ENCODE measurements around the gene ATRAID. TPM values are rescaled to one million over a fixed set of nuclear protein-coding genes. Genes with fewer than 3 reads are reported as not detected.

The ATRAID gene
- total RNA-seq, 6 experiments from 2014 or later, result 30.7 to 65.8 (median 35.9) TPM

GRCh38 chr2:27251766-27252165 is 39.9 kb downstream of the ATRAID start:
- ATAC-seq (no peak), DNase-seq (no peak)
- no peaks in the 10 kb centered on the region for H3K27me3 ChIP-seq
- no peaks in the 10 kb centered on the region for H3K36me3 ChIP-seq
- no peaks in the 10 kb centered on the region for H3K4me1 ChIP-seq
- H3K27ac ChIP-seq, result no peak overlapping the region
- 37% methylated on average over 3 of the region's 13 CpGs for WGBS (ENCODE audit: insufficient coverage, low coverage, low lambda C conversion rate, missing lambda C conversion rate)
- no peak for TF ChIP-seq CTCF (IDR thresholded peaks at IDR 0.05)
- TF ChIP-seq POLR2A (IDR thresholded peaks at IDR 0.05), result no peak
- intact Hi-C loops (cut with DNase I), result loop anchor here in 1 of 2 donors (10.0 kb wide), 1 partner anchor 53 kb away; the partner anchor contains the start of gene UCN
- no peaks in the 10 kb centered on the region for H3K9me3 ChIP-seq
- no peak overlapping the region for H3K4me3 ChIP-seq

GRCh38 chr2:27255187-27255586 is 43.3 kb downstream of the ATRAID start:
- WGBS (ENCODE audit: insufficient coverage, low coverage, low lambda C conversion rate, missing lambda C conversion rate), result 27% methylated on average over 9 of the region's 13 CpGs
- H3K9me3 ChIP-seq, result no peaks in the 10 kb centered on the region
- no peak overlapping the region for H3K27ac ChIP-seq
- peak in 2 of 4 donors; percentile 24 to 33 for ATAC-seq
- no peaks in the 10 kb centered on the region for H3K36me3 ChIP-seq
- no peak for DNase-seq
- no peak overlapping the region for H3K4me3 ChIP-seq
- H3K27me3 ChIP-seq, result no peaks in the 10 kb centered on the region
- H3K4me1 ChIP-seq, result no peaks in the 10 kb centered on the region
- no peak for TF ChIP-seq POLR2A (IDR thresholded peaks at IDR 0.05)
- TF ChIP-seq CTCF (IDR thresholded peaks at IDR 0.05), result no peak
- intact Hi-C loops (cut with DNase I), result loop anchor here in 1 of 2 donors (10.0 kb wide), 1 partner anchor 50 kb away; the partner anchor contains the start of gene UCN

- H3K36me3 ChIP-seq, result no peaks in the 10 kb centered on the region
Observed at GRCh38 chr2:27255660-27256059, 43.8 kb downstream of the ATRAID start.

GRCh38 chr2:27256855-27257454 is 45.1 kb downstream of the ATRAID start:
- H3K4me3 ChIP-seq, result no peak overlapping the region
- H3K27me3 ChIP-seq, result no peaks in the 10 kb centered on the region
- DNase-seq (no peak), ATAC-seq (no peak)
- H3K27ac ChIP-seq, result no peak overlapping the region
- TF ChIP-seq POLR2A (IDR thresholded peaks at IDR 0.05) (no peak), CTCF (IDR thresholded peaks at IDR 0.05) (no peak)
- H3K36me3 ChIP-seq, result no peaks in the 10 kb centered on the region
- no peaks in the 10 kb centered on the region for H3K9me3 ChIP-seq
- intact Hi-C loops (cut with DNase I), result loop anchor here in 1 of 2 donors (10.0 kb wide), 1 partner anchor 48 kb away; the partner anchor contains the start of gene UCN
- 57% methylated on average over 1 of the region's 7 CpGs for WGBS (ENCODE audit: insufficient coverage, low coverage, low lambda C conversion rate, missing lambda C conversion rate)
- H3K4me1 ChIP-seq, result peaks cover 0 to under 1% (median 0%) of the 10 kb centered on the region in 4 donors

More at GRCh38 chr2:27255660-27256059, 43.8 kb downstream of the ATRAID start:
- intact Hi-C loops (cut with DNase I), result loop anchor here in 1 of 2 donors (10.0 kb wide), 1 partner anchor 49 kb away; the partner anchor contains the start of gene UCN
- H3K4me1 ChIP-seq, result no peaks in the 10 kb centered on the region
- DNase-seq (no peak), ATAC-seq (no peak)
- no peak overlapping the region for H3K4me3 ChIP-seq
- H3K9me3 ChIP-seq, result no peaks in the 10 kb centered on the region
- H3K27me3 ChIP-seq, result no peaks in the 10 kb centered on the region
- TF ChIP-seq POLR2A (IDR thresholded peaks at IDR 0.05), result no peak
- no peak for TF ChIP-seq CTCF (IDR thresholded peaks at IDR 0.05)
- 14% methylated on average over 1 of the region's 1 CpG for whole genome bisulfite sequencing (ENCODE audit: insufficient coverage, low coverage, low lambda C conversion rate, missing lambda C conversion rate)
- H3K27ac ChIP-seq, result no peak overlapping the region
